Esophagus squamous epithelium (tissue), 5 donors: ENCODE measurements around the gene CPNE4. TPM values are rescaled to one million over a fixed set of nuclear protein-coding genes. Genes with fewer than 3 reads are reported as not detected.

ENCODE experiments used
- DNase-seq: peaks from one replicate; lab custom pipeline; 2025; lab: John Stamatoyannopoulos, UW
- H3K27ac ChIP-seq, 4 donors: fragments of 200-600 bp; sonication (generic); one replicate each; pipeline ENCODE4 v1.5.1; 2016 to 2019; ENCODE audit warnings: mild to moderate bottlenecking in 1 of 4
- H3K27me3 ChIP-seq, 4 donors: fragments of 200-600 bp; sonication (generic); 1 replicate in 3 of 4; 2 replicates in 1 of 4; pipeline versions ENCODE4 v1.5.1 to v1.6.0; 2017 to 2021; ENCODE audit warnings: antibody characterized with exemption in 1 of 4
- H3K36me3 ChIP-seq, 3 donors: fragments of 200-600 bp; sonication (generic); one replicate each; pipeline ENCODE4 v1.5.1; 2016 to 2019
- H3K4me1 ChIP-seq, 3 donors: fragments of 200-600 bp; sonication (generic); one replicate each; pipeline ENCODE4 v1.5.1; 2017 to 2019
- H3K4me3 ChIP-seq, 4 donors: fragments of 200-600 bp; sonication (generic); 1 replicate in 3 of 4; 2 replicates in 1 of 4; pipeline ENCODE4 v1.5.1; 2016 to 2019; ENCODE audit warnings: mild to moderate bottlenecking in 2 of 4, moderate library complexity in 1 of 4
- H3K9me3 ChIP-seq, 3 donors: fragments of 200-600 bp; sonication (generic); one replicate each; pipeline ENCODE4 v1.5.1; 2016 to 2019
- POLR2A ChIP-seq, 4 donors: fragments of 450-650 bp; IDR thresholded peaks; one replicate each; pipeline ENCODE4 v1.6.1; 2017; ENCODE audit warnings: antibody characterized with exemption in 4 of 4, mild to moderate bottlenecking in 4 of 4, moderate library complexity in 3 of 4
- WGBS, 2 donors: methylation state at CpG; one replicate each; pipeline ENCODE4 v1.1.5; 2018; 5-methylcytosine and 5-hydroxymethylcytosine counted together
- intact Hi-C: fragments of 100-400 bp; cut with DNase I; formaldehyde crosslinking; loops from one replicate; pipeline ENCODE4 v1.15.0; 2022
- total RNA-seq, 4 donors: library from RNA; depleted of rRNA; stranded (reverse); fragments of >200 nt; gene quantifications; one replicate each; pipeline ENCODE4 v1.1.0, GENCODE V29; 2016
- TF ChIP-seq, protein P1 (sequence below), 6 experiments: fragments of 450-650 bp in 4 of 6; fragments of 200-600 bp in 2 of 6; sonication (generic) in 2 of 6; IDR thresholded peaks; one replicate each; pipeline ENCODE4 v1.5.1; 2016 to 2019; ENCODE audit warnings: antibody characterized with exemption in 6 of 6, mild to moderate bottlenecking in 4 of 6, moderate library complexity in 4 of 6
- donor health status: DM: yes; HTN: yes; CAD: no.

Gene CPNE4
- total RNA-seq, 4 donors from 2014 or later, result 0.19 TPM; not detected in 3

DNA sequence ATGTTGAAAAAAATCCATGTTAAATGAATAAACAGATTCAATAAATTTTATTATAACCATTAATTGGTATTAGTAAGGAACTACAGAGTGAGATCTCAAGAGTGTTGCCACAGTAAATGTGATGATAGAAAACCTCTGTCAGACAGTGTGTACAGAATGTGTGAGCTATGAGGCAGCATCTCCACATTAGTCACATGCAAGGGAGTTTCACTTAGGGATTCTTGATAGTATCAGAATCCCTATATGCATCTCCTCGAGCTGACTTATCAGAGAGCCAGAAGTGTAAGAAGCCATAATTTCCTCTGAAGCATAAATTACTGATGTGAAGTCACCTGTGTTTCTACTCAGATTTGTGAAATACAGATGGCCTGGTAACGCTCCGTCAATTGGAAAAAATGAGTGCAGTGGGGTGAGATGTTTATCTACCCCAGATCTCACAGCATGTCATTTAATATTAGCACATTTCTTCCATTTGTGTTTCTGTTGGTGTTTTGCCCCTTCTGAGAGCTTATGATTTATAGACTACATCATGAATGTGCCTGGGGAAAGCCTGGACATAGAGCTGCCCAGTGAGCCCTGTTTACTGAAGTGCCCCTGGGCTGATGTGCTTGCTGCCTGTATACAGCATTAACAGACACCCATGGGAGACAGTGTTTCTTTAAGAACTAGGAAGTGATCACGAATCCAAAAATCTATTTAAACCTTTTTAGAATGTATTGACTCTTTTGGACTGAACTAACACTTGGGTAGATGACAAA is 262.4 kb downstream of the CPNE4 start:
- H3K36me3 ChIP-seq, result no peaks in the 10 kb centered on the region
- no peak overlapping the region for H3K4me3 ChIP-seq
- no peak overlapping the region for H3K27ac ChIP-seq
- H3K4me1 ChIP-seq, result no peaks in the 10 kb centered on the region
- no peak for DNase-seq
- intact Hi-C loops, result no loop called here
- TF ChIP-seq, protein P1, sequence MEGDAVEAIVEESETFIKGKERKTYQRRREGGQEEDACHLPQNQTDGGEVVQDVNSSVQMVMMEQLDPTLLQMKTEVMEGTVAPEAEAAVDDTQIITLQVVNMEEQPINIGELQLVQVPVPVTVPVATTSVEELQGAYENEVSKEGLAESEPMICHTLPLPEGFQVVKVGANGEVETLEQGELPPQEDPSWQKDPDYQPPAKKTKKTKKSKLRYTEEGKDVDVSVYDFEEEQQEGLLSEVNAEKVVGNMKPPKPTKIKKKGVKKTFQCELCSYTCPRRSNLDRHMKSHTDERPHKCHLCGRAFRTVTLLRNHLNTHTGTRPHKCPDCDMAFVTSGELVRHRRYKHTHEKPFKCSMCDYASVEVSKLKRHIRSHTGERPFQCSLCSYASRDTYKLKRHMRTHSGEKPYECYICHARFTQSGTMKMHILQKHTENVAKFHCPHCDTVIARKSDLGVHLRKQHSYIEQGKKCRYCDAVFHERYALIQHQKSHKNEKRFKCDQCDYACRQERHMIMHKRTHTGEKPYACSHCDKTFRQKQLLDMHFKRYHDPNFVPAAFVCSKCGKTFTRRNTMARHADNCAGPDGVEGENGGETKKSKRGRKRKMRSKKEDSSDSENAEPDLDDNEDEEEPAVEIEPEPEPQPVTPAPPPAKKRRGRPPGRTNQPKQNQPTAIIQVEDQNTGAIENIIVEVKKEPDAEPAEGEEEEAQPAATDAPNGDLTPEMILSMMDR (IDR thresholded peaks at IDR 0.05), result no peak
- TF ChIP-seq POLR2A (IDR thresholded peaks at IDR 0.05), result no peak
- no peaks in the 10 kb centered on the region for H3K9me3 ChIP-seq
- no peaks in the 10 kb centered on the region for H3K27me3 ChIP-seq
- 66 to 71% methylated on average over 4 of the region's 4 CpGs for WGBS, 2 donors

DNA sequence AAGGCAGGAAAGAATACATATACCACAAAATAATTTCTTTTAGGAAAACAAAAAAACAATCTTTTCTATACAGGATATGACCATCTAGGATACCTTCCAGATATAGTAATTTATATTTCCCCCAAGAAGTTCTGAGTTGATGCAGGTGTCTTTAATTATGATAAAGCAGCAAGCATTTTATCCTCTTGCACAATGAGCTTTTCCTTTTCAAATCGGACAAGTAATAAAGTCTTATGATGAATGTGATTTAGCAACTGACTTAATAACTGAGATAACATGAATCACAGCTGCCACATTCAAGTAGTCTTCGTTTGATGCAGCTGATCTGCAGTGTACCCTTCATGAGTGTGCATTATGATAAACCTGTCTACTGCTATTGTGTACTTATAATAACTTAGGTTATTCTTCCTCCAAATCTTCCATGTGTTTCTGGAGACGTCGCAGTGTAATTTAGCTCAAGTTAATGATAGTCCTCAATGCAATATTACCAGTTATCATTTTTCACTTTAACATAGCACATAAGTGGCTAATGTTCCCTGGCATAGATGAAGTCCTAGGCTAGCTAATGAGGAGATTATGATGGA is 271.7 kb downstream of the CPNE4 start:
- H3K27me3 ChIP-seq, result no peaks in the 10 kb centered on the region
- H3K36me3 ChIP-seq, result no peaks in the 10 kb centered on the region
- H3K4me1 ChIP-seq, result no peaks in the 10 kb centered on the region
- 54 to 57% methylated on average over 4 of the region's 4 CpGs for WGBS, 2 donors
- no peak overlapping the region for H3K4me3 ChIP-seq
- no peak overlapping the region for H3K27ac ChIP-seq
- TF ChIP-seq, protein P1 (IDR thresholded peaks at IDR 0.05), result no peak
- TF ChIP-seq POLR2A (IDR thresholded peaks at IDR 0.05), result no peak
- DNase-seq, result no peak
- H3K9me3 ChIP-seq, result no peaks in the 10 kb centered on the region
- intact Hi-C loops, result no loop called here

DNA sequence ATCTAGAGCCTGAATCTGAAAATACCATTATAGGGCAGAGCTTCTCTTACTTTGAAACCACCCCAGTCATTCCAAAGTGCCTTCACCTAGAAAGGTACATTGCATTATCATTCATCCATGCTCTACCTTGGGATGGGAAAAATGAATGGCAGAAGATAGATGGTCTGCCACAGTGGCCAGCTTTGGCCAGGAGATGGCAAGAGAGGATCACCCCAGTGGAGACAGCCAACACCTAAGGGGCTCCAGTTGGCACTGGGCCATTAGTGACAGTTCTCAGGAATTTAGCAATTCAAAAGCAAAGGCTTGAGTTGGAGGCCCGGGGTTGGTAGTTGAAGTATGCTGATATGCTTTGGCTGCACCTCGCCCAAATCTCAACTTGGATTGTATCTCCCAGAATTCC is 278.4 kb downstream of the CPNE4 start:
- intact Hi-C loops, result no loop called here
- 73 to 92% methylated on average over 2 of the region's 2 CpGs for WGBS, 2 donors
- H3K27me3 ChIP-seq, result no peaks in the 10 kb centered on the region
- no peaks in the 10 kb centered on the region for H3K36me3 ChIP-seq
- no peaks in the 10 kb centered on the region for H3K4me1 ChIP-seq
- no peak for TF ChIP-seq POLR2A (IDR thresholded peaks at IDR 0.05)
- TF ChIP-seq, protein P1 (IDR thresholded peaks at IDR 0.05), result no peak
- peaks cover 0 to 3% (median 0%) of the 10 kb centered on the region in 3 donors for H3K9me3 ChIP-seq
- H3K4me3 ChIP-seq, result no peak overlapping the region
- no peak for DNase-seq
- no peak overlapping the region for H3K27ac ChIP-seq

DNA sequence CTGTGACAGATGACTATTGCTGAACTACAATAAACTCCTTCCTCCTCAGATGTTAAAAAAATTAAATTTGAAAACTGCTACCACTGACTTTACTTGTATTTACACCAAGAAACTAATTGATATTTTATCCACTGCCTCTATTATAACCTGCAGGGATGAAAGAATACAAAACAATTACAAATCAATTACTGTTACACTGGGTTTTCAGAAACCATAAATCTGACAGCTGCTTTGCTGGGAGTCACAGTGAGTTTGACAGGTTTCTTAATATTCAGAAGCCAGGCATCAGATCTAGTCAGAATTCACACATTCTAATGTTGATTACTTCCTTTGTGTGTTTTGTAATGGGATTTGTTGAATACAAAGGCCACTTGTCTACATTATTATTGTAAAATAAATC is 279.4 kb downstream of the CPNE4 start:
- no peak for DNase-seq
- TF ChIP-seq, protein P1 (IDR thresholded peaks at IDR 0.05), result no peak
- TF ChIP-seq POLR2A (IDR thresholded peaks at IDR 0.05), result no peak
- intact Hi-C loops, result no loop called here
- no peak overlapping the region for H3K27ac ChIP-seq
- H3K4me1 ChIP-seq, result no peaks in the 10 kb centered on the region
- H3K4me3 ChIP-seq, result no peak overlapping the region
- H3K9me3 ChIP-seq, result peaks cover 0 to 3% (median 0%) of the 10 kb centered on the region in 3 donors
- H3K27me3 ChIP-seq, result no peaks in the 10 kb centered on the region
- H3K36me3 ChIP-seq, result no peaks in the 10 kb centered on the region

GRCh38 chr3:131750256-131750655 is 284.6 kb downstream of the CPNE4 start:
- no peaks in the 10 kb centered on the region for H3K9me3 ChIP-seq
- no peak overlapping the region for H3K27ac ChIP-seq
- no peaks in the 10 kb centered on the region for H3K27me3 ChIP-seq
- H3K4me3 ChIP-seq, result no peak overlapping the region
- WGBS, 2 donors, result 93 to 96% methylated on average over 3 of the region's 3 CpGs
- H3K36me3 ChIP-seq, result no peaks in the 10 kb centered on the region
- intact Hi-C loops, result no loop called here
- H3K4me1 ChIP-seq, result no peaks in the 10 kb centered on the region
- DNase-seq, result no peak
- no peak for TF ChIP-seq POLR2A (IDR thresholded peaks at IDR 0.05)
- TF ChIP-seq, protein P1 (IDR thresholded peaks at IDR 0.05), result no peak
